ENCODE measurements around the gene BRS3. TPM values are rescaled to one million over a fixed set of nuclear protein-coding genes. Genes with fewer than 3 reads are reported as not detected.
A peak's percentile ranks its signal among the peaks of the same experiment; 100 is the strongest.

BRS3 gene
- total and polyA plus RNA-seq, 8 donors = not detected

DNA sequence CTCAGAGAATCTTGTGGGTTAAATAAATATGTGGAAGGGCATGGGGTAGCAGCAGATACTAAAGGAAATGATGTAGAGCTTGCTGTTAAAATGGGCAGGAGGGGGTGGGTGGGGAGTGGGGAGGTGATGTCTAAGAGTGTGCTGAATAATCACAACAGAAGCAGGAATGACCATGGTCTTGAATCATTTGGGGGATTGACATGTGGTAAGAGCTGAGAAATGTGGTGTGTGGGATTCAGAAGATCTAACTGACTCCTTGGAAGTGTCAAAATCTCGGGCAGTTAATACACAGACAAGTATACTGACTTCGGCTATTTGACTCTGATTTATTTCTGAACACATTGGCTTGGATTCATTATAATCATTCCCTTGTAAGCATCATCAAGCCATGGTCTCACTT is 51.1 kb downstream of the BRS3 start:
- H3K27ac ChIP-seq = no peak overlapping the region
- peaks cover 0 to 12% (median 0%) of the 10 kb centered on the region in 3 donors for H3K27me3 ChIP-seq
- TF ChIP-seq POLR2AphosphoS5 (IDR thresholded peaks at IDR 0.05) (no peak), POLR2A (IDR thresholded peaks at IDR 0.05) (no peak), EP300 (IDR thresholded peaks at IDR 0.05) (no peak)
- TF ChIP-seq, protein P1, sequence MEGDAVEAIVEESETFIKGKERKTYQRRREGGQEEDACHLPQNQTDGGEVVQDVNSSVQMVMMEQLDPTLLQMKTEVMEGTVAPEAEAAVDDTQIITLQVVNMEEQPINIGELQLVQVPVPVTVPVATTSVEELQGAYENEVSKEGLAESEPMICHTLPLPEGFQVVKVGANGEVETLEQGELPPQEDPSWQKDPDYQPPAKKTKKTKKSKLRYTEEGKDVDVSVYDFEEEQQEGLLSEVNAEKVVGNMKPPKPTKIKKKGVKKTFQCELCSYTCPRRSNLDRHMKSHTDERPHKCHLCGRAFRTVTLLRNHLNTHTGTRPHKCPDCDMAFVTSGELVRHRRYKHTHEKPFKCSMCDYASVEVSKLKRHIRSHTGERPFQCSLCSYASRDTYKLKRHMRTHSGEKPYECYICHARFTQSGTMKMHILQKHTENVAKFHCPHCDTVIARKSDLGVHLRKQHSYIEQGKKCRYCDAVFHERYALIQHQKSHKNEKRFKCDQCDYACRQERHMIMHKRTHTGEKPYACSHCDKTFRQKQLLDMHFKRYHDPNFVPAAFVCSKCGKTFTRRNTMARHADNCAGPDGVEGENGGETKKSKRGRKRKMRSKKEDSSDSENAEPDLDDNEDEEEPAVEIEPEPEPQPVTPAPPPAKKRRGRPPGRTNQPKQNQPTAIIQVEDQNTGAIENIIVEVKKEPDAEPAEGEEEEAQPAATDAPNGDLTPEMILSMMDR (IDR thresholded peaks at IDR 0.05) = no peak
- no peaks in the 10 kb centered on the region for H3K9me3 ChIP-seq
- no peak overlapping the region for H3K4me3 ChIP-seq
- WGBS, 5 donors = 55 to 92% (median 70%) methylated on average over 2 of the region's 2 CpGs
- no peaks in the 10 kb centered on the region for H3K36me3 ChIP-seq
- H3K4me1 ChIP-seq = no peaks in the 10 kb centered on the region
- DNase-seq = no peak
- intact Hi-C loops (cut with DNase I; ENCODE audit: low total_unique reads) = no loop called here

DNA sequence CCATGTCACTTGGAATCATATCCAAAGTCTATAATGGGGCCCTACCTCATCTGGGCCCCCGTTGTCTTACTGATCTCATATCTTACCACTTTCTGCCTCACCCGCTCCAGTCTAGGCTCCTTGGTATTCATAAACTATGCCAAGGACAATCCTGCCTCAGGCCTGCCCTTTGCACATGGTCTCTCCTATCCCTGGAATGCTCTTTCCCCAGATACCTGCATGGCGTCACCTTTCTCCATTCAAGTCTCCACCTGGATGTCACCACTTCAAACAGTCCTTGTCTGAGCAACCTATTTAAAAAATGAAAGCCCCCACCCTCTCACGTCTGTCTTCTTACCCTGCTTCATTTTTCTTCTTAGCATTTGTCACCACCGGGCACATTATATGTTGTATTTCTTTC is 52.5 kb downstream of the BRS3 start:
- WGBS, 5 donors = 67 to 93% (median 80%) methylated on average over 4 to 5 of the region's 5 CpGs
- H3K27ac ChIP-seq = no peak overlapping the region
- no peaks in the 10 kb centered on the region for H3K4me1 ChIP-seq
- DNase-seq = no peak
- intact Hi-C loops (cut with DNase I; ENCODE audit: low total_unique reads) = no loop called here
- H3K9me3 ChIP-seq = no peaks in the 10 kb centered on the region
- TF ChIP-seq POLR2AphosphoS5 (IDR thresholded peaks at IDR 0.05) (no peak), EP300 (IDR thresholded peaks at IDR 0.05) (no peak), POLR2A (IDR thresholded peaks at IDR 0.05) (no peak)
- TF ChIP-seq, protein P1 (IDR thresholded peaks at IDR 0.05) = no peak
- H3K4me3 ChIP-seq = no peak overlapping the region
- peaks cover 0 to 12% (median 0%) of the 10 kb centered on the region in 3 donors for H3K27me3 ChIP-seq
- no peaks in the 10 kb centered on the region for H3K36me3 ChIP-seq

DNA sequence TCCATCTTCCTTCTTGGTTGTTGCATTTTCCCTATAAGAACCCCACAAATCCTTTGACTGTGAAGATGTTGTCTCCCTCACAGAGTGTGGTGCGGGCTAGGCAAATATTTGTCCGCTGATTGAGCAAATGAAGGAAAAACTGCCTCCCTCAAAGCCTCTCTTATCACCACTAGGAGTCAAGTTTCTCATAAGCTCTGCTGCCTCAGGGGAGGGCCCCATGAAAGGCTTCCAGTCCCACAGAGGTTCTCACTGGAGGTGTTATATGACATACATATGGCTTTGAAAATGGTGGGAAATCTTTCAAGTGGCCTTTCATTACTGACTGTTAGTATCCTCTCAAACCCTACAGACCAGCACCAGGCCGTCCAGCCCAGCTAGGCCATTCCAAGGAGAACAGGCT is 53.5 kb downstream of the BRS3 start:
- no peaks in the 10 kb centered on the region for H3K4me1 ChIP-seq
- DNase-seq = peak in 1 of 2 donors; percentile 23
- peaks cover 0 to 7% (median 0%) of the 10 kb centered on the region in 3 donors for H3K27me3 ChIP-seq
- no peaks in the 10 kb centered on the region for H3K9me3 ChIP-seq
- H3K27ac ChIP-seq = no peak overlapping the region
- 44 to 71% (median 46%) methylated on average over 2 to 3 of the region's 3 CpGs for WGBS, 5 donors
- TF ChIP-seq POLR2AphosphoS5 (IDR thresholded peaks at IDR 0.05) = no peak
- no peak for TF ChIP-seq EP300 (IDR thresholded peaks at IDR 0.05)
- no peak for TF ChIP-seq POLR2A (IDR thresholded peaks at IDR 0.05)
- TF ChIP-seq, protein P1 (IDR thresholded peaks at IDR 0.05) = no peak
- no peaks in the 10 kb centered on the region for H3K36me3 ChIP-seq
- intact Hi-C loops (cut with DNase I; ENCODE audit: low total_unique reads) = no loop called here
- no peak overlapping the region for H3K4me3 ChIP-seq

DNA sequence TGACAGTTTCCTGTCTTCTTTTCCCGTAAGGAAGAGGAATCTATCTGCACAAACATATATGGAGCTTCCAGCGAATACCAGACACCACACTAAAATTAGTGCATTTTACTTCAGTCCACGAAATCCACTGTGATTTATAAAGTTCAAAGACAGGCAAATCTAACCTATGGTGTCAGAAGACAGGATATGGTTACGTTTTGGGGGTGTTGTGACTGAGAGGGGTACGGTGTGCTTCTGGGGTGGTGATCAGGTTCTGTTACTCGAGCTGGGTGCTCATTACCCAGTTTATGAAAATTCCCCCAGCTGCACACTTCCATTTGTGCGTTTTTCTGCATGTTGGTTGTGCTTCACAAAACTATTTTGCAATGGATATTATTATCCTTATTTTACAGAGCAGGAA is 54.5 kb downstream of the BRS3 start:
- Histone ChIP-seq H3K27me3 (peaks cover 0 to 7% (median 0%) of the 10 kb centered on the region in 3 donors), H3K4me3 (no peak overlapping the region), H3K9me3 (no peaks in the 10 kb centered on the region), H3K4me1 (no peaks in the 10 kb centered on the region), H3K36me3 (no peaks in the 10 kb centered on the region), H3K27ac (no peak overlapping the region)
- intact Hi-C loops (cut with DNase I; ENCODE audit: low total_unique reads) = no loop called here
- DNase-seq = no peak
- WGBS, 5 donors = 57 to 88% (median 73%) methylated on average over 7 of the region's 7 CpGs
- TF ChIP-seq POLR2A (IDR thresholded peaks at IDR 0.05) (no peak), POLR2AphosphoS5 (IDR thresholded peaks at IDR 0.05) (no peak), EP300 (IDR thresholded peaks at IDR 0.05) (no peak)
- TF ChIP-seq, protein P1 (IDR thresholded peaks at IDR 0.05) = no peak

Other genes with a start within 250 kb of the BRS3 start
- 10 to 100 TPM in 2 of 5 donors, 1 to 10 TPM in 3; 2.2 to 14.1 (median 9.9) TPM for gene MAP7D3, start 236.5 kb upstream of the BRS3 start, total RNA-seq
- 1 to 10 TPM; 2.4 to 3.7 (median 3.1) TPM for gene MAP7D3, start 236.5 kb upstream of the BRS3 start, polyA plus RNA-seq
- 1 to 10 TPM in 1 of 5 donors, under 1 TPM in 2, not detected in 2; 0.29 to 1.8 (median 0.55) TPM for gene ADGRG4, start 187.0 kb upstream of the BRS3 start, total RNA-seq
- under 1 TPM in 1 of 3 donors, not detected in 2; under 0.01 TPM for gene ADGRG4, start 187.0 kb upstream of the BRS3 start, polyA plus RNA-seq
- gene HTATSF1, start 9.6 kb downstream of the BRS3 start, total RNA-seq = 10 to 100 TPM; 18.3 to 77.0 (median 54.8) TPM
- gene HTATSF1, start 9.6 kb downstream of the BRS3 start, polyA plus RNA-seq = 10 to 100 TPM; 20.3 to 36.8 (median 35.3) TPM
- under 1 TPM in 1 of 5 donors, not detected in 4; 0.43 TPM for gene VGLL1, start 44.3 kb downstream of the BRS3 start, total RNA-seq
- 1 to 10 TPM in 2 of 3 donors, not detected in 1; 1.2 to 7.7 TPM for gene VGLL1, start 44.3 kb downstream of the BRS3 start, polyA plus RNA-seq
- gene CD40LG, start 160.2 kb downstream of the BRS3 start, total RNA-seq = under 1 TPM in 1 of 5 donors, not detected in 4; 0.18 TPM
- under 1 TPM in 2 of 3 donors, not detected in 1; 0.30 to 0.76 TPM for gene CD40LG, start 160.2 kb downstream of the BRS3 start, polyA plus RNA-seq

Data from stomach (tissue), 9 donors.